Natural killer cell (primary cell): ENCODE results near the gene RFX4. TPM values are rescaled to one million over a fixed set of nuclear protein-coding genes. Genes with fewer than 3 reads are reported as not detected.

Experiments used
- ATAC-seq, 3 donors: fragments of 150-1000 bp in 2 of 3; fragments of 200-7000 bp in 1 of 3; cut with Tn5 transposase; 1 replicate in 1 of 3; 2 replicates in 2 of 3; pipeline ENCODE4 v1.10.0; 2021; ENCODE audit warnings: mild to moderate bottlenecking in 2 of 3, moderate library complexity in 2 of 3
- DNase-seq, 2 donors: peaks; one replicate each; pipeline versions ENCODE4 v3.0.0 to v3.0.0-alpha.2; 2013 to 2021; ENCODE audit warnings: mixed read lengths in 1 of 2
- H3K27ac ChIP-seq: one replicate; pipeline ENCODE4 v1.5.1; 2013; ENCODE audit warnings: mild to moderate bottlenecking, low read length
- H3K27me3 ChIP-seq: one replicate; pipeline ENCODE4 v1.6.1; 2013; ENCODE audit warnings: low read length; ENCODE audit not compliant: control insufficient read depth, insufficient read depth
- H3K36me3 ChIP-seq: one replicate; pipeline ENCODE4 v1.6.1; 2013; ENCODE audit warnings: low read length; ENCODE audit not compliant: control insufficient read depth, insufficient read depth
- H3K4me1 ChIP-seq: one replicate; pipeline ENCODE4 v1.6.1; 2013; ENCODE audit warnings: low read length; ENCODE audit not compliant: control insufficient read depth, insufficient read depth
- H3K4me3 ChIP-seq: one replicate; pipeline ENCODE4 v1.5.1; 2013; ENCODE audit warnings: low read length
- H3K9me3 ChIP-seq: one replicate; pipeline ENCODE4 v1.6.1; 2013; ENCODE audit warnings: low read length; ENCODE audit not compliant: control insufficient read depth, insufficient read depth
- H3K27ac Mint-ChIP-seq, 2 donors: one replicate each; pipeline ENCODE4 v1.8.0; 2022; ENCODE audit warnings: mild to moderate bottlenecking in 2 of 2, mixed read lengths in 2 of 2, moderate library complexity in 1 of 2
- H3K27me3 Mint-ChIP-seq, 2 donors: one replicate each; pipeline ENCODE4 v1.8.0; 2022; ENCODE audit warnings: low read depth in 2 of 2, mixed read lengths in 2 of 2
- H3K36me3 Mint-ChIP-seq: one replicate; pipeline ENCODE4 v1.8.0; 2022; ENCODE audit warnings: mixed read lengths
- H3K4me1 Mint-ChIP-seq, 2 donors: one replicate each; pipeline ENCODE4 v1.8.0; 2022; ENCODE audit warnings: mixed read lengths in 2 of 2
- H3K4me3 Mint-ChIP-seq: one replicate; pipeline ENCODE4 v1.8.0; 2022; ENCODE audit warnings: mild to moderate bottlenecking, moderate library complexity, mixed read lengths
- H3K9me3 Mint-ChIP-seq, 2 donors: one replicate each; pipeline ENCODE4 v1.8.0; 2022; ENCODE audit warnings: mixed read lengths in 2 of 2
- WGBS: methylation state at CpG from one replicate; pipeline ENCODE4 v1.1.7; 2013; ENCODE audit warnings: missing lambda C conversion rate; ENCODE audit not compliant: insufficient coverage; 5-methylcytosine and 5-hydroxymethylcytosine counted together
- intact Hi-C: fragments of 100-400 bp; cut with micrococcal nuclease; formaldehyde crosslinking; loops from one replicate; pipeline ENCODE4 v1.14.2; 2022
- total RNA-seq, 4 donors: library from RNA; stranded (reverse); fragments of 120-200 nt in 1 of 4; gene quantifications; one replicate each; pipeline versions ENCODE4 v1.2.3 to v1.2.4, GENCODE V29; 2013 to 2022
- TF ChIP-seq, protein P1 (sequence below): fragments of 200-600 bp; IDR thresholded peaks from one replicate; pipeline ENCODE4 v1.8.0; 2022; ENCODE audit warnings: antibody characterized with exemption

The RFX4 gene
- total RNA-seq, 3 donors from 2014 or later (not counting 1 experiment from before 2014, with no cell fraction given): not detected

GRCh38 chr12:106804668-106805067 is 221.9 kb downstream of the RFX4 start:
- H3K36me3 ChIP-seq: peaks cover 2% of the 10 kb centered on the region
- WGBS: 75% methylated on average over 2 of the region's 3 CpGs
- no peaks in the 10 kb centered on the region for H3K4me1 ChIP-seq
- TF ChIP-seq, protein P1, sequence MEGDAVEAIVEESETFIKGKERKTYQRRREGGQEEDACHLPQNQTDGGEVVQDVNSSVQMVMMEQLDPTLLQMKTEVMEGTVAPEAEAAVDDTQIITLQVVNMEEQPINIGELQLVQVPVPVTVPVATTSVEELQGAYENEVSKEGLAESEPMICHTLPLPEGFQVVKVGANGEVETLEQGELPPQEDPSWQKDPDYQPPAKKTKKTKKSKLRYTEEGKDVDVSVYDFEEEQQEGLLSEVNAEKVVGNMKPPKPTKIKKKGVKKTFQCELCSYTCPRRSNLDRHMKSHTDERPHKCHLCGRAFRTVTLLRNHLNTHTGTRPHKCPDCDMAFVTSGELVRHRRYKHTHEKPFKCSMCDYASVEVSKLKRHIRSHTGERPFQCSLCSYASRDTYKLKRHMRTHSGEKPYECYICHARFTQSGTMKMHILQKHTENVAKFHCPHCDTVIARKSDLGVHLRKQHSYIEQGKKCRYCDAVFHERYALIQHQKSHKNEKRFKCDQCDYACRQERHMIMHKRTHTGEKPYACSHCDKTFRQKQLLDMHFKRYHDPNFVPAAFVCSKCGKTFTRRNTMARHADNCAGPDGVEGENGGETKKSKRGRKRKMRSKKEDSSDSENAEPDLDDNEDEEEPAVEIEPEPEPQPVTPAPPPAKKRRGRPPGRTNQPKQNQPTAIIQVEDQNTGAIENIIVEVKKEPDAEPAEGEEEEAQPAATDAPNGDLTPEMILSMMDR: no peak
- Mint-ChIP-seq H3K9me3 (no peaks in the 10 kb centered on the region), H3K27me3 (no peaks in the 10 kb centered on the region), H3K27ac (no peak overlapping the region), H3K4me3 (no peak overlapping the region), H3K4me1 (peaks cover 0 to 6% of the 10 kb centered on the region in 2 donors), H3K36me3 (no peaks in the 10 kb centered on the region)
- DNase-seq (no peak), ATAC-seq (no peak)
- H3K27ac ChIP-seq: no peak overlapping the region
- intact Hi-C loops: no loop called here
- H3K27me3 ChIP-seq: no peaks in the 10 kb centered on the region
- H3K9me3 ChIP-seq: no peaks in the 10 kb centered on the region
- no peak overlapping the region for H3K4me3 ChIP-seq

Other genes with a start within 250 kb of the RFX4 start
- gene POLR3B, start 225.3 kb upstream of the RFX4 start, total RNA-seq: 1 to 10 TPM; 3.8 to 8.1 (median 5.4) TPM
- 10 to 100 TPM; 12.1 to 21.3 (median 15.5) TPM for gene RIC8B, start 191.7 kb downstream of the RFX4 start, total RNA-seq